ENCODE results near the gene DMD.

DMD gene

DNA sequence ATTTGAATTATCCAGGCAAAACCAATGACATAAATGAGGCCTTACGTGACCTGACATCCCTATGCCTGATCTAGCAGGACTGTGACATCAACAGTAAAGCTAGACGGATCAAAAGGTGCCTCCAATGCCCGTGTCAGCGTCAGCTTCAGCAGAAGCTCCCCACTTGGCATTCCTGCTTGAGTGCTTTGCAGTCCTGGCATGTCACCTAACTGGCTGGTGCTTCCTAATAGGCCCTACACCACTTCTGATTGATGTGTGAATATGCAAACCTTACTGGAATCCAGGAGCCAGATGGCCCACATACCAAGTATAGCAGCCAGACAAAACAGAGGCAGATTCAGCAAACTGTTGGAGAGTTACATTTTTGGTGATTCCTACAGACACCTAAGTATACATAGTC, 224.2 kb downstream of the DMD start:
- no peak overlapping the region for H3K23ac ChIP-seq (ENCODE audit: low read length)
- H3K18ac ChIP-seq (ENCODE audit: low read length), result no peak overlapping the region
- no peak overlapping the region for H2BK12ac ChIP-seq (ENCODE audit: low read length)
- H3K4me1 ChIP-seq (ENCODE audit: control insufficient read depth in 1 of 2, insufficient read depth in 2 of 2, low read length in 2 of 2), result peaks cover 0 to 3% of the 10 kb centered on the region in 2 experiments
- no peaks in the 10 kb centered on the region for H3K27me3 ChIP-seq (ENCODE audit: insufficient read depth, low read length)
- H3K4me3 ChIP-seq (ENCODE audit: low read depth, low read length), result no peak overlapping the region
- no peaks in the 10 kb centered on the region for H3K9me3 ChIP-seq (ENCODE audit: insufficient read depth, low read depth, low read length)
- H3K36me3 ChIP-seq (ENCODE audit: control insufficient read depth in 1 of 2, insufficient read depth in 2 of 2, low read length in 2 of 2), result no peaks in the 10 kb centered on the region
- H2AK5ac ChIP-seq (ENCODE audit: low read length), result no peak overlapping the region
- no peak overlapping the region for H3K4ac ChIP-seq (ENCODE audit: low read depth, low read length)
- peak; percentile 40 to 71 for DNase-seq
- no peak overlapping the region for H2BK5ac ChIP-seq (ENCODE audit: low read depth, low read length, poor library complexity)
- no peak overlapping the region for H4K8ac ChIP-seq (ENCODE audit: low read depth, low read length)
- no peak overlapping the region for H3K4me2 ChIP-seq (ENCODE audit: low read length)
- H3K79me2 ChIP-seq (ENCODE audit: control insufficient read depth, insufficient read depth, low read length, poor library complexity), result no peaks in the 10 kb centered on the region
- H2BK120ac ChIP-seq (ENCODE audit: insufficient read depth, low read length, poor library complexity), result no peak overlapping the region
- no peak overlapping the region for H3K27ac ChIP-seq (ENCODE audit: low read depth, low read length)
- no peak overlapping the region for H4K12ac ChIP-seq (ENCODE audit: low read depth, low read length)
- no peak overlapping the region for H3K9ac ChIP-seq (ENCODE audit: low read length)
- no peak overlapping the region for H4K91ac ChIP-seq (ENCODE audit: low read depth, low read length)
- no peak overlapping the region for H3K14ac ChIP-seq (ENCODE audit: low read length)
- WGBS (ENCODE audit: extremely low coverage, insufficient coverage, insufficient read length), result no CpG with 5 or more reads among the region's 4 CpGs
- no peak overlapping the region for H2AFZ ChIP-seq (ENCODE audit: insufficient read depth, low read length, poor library complexity)
- no peaks in the 10 kb centered on the region for H3K79me1 ChIP-seq (ENCODE audit: low read length)

DNA sequence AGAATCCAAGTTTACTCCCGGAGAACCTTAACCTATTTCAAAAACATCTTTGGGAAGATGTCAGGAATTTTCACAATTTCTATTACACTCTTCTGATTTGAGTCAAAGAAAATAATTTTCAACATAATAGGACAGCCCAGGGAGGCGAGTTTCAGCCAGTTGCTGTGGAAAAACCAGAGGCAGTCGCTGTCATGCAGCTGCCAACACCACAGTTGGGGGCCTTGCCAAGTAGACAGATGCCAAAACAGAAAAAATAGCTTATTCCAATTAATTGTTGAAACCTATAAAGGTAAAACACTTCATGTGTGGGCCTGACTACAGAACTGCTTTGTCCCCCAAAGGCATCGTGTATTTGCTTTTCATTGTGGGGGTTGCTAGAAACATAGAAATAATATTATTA, 225.8 kb downstream of the DMD start:
- H3K23ac ChIP-seq (ENCODE audit: low read length), result no peak overlapping the region
- H3K36me3 ChIP-seq (ENCODE audit: control insufficient read depth in 1 of 2, insufficient read depth in 2 of 2, low read length in 2 of 2), result no peaks in the 10 kb centered on the region
- H3K4ac ChIP-seq (ENCODE audit: low read depth, low read length), result no peak overlapping the region
- H2AK5ac ChIP-seq (ENCODE audit: low read length), result no peak overlapping the region
- H3K27me3 ChIP-seq (ENCODE audit: insufficient read depth, low read length), result no peaks in the 10 kb centered on the region
- no peak overlapping the region for H4K91ac ChIP-seq (ENCODE audit: low read depth, low read length)
- no peaks in the 10 kb centered on the region for H3K79me1 ChIP-seq (ENCODE audit: low read length)
- no peak overlapping the region for H2BK120ac ChIP-seq (ENCODE audit: insufficient read depth, low read length, poor library complexity)
- peaks cover 0 to 3% of the 10 kb centered on the region in 2 experiments for H3K4me1 ChIP-seq (ENCODE audit: control insufficient read depth in 1 of 2, insufficient read depth in 2 of 2, low read length in 2 of 2)
- H2BK12ac ChIP-seq (ENCODE audit: low read length), result no peak overlapping the region
- no peak overlapping the region for H3K4me2 ChIP-seq (ENCODE audit: low read length)
- no peak overlapping the region for H3K14ac ChIP-seq (ENCODE audit: low read length)
- no peak for DNase-seq
- H2AFZ ChIP-seq (ENCODE audit: insufficient read depth, low read length, poor library complexity), result no peak overlapping the region
- H4K8ac ChIP-seq (ENCODE audit: low read depth, low read length), result no peak overlapping the region
- no peak overlapping the region for H3K4me3 ChIP-seq (ENCODE audit: low read depth, low read length)
- no peak overlapping the region for H2BK5ac ChIP-seq (ENCODE audit: low read depth, low read length, poor library complexity)
- H3K18ac ChIP-seq (ENCODE audit: low read length), result no peak overlapping the region
- WGBS (ENCODE audit: extremely low coverage, insufficient coverage, insufficient read length), result no CpG with 5 or more reads among the region's 4 CpGs
- H4K12ac ChIP-seq (ENCODE audit: low read depth, low read length), result no peak overlapping the region
- H3K79me2 ChIP-seq (ENCODE audit: control insufficient read depth, insufficient read depth, low read length, poor library complexity), result no peaks in the 10 kb centered on the region
- no peak overlapping the region for H3K27ac ChIP-seq (ENCODE audit: low read depth, low read length)
- no peak overlapping the region for H3K9ac ChIP-seq (ENCODE audit: low read length)
- no peaks in the 10 kb centered on the region for H3K9me3 ChIP-seq (ENCODE audit: insufficient read depth, low read depth, low read length)

DNA sequence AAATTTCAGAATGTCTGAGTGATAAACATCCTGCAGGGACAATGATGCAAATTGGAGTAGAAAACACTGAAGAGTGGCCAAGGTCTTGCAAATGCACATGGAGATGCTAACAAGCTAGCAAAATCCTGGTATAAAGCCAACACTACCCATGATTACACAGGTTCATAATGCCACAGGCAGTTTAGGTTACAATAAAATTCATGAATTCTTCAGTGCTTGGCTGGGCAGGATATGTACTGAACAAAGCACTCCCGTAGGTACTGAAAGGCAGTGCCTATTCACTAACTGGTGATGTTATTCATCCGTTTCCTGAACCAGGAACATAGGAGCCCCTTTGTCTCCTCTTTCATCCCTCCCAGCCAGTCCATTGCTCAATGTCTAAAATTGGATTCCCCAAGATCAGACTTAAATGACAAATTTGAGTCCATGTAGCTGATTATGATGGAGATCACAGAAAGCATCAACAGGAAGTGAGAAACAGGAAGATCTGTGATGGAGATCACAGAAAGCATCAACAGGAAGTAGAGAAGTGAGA, 244.5 kb downstream of the DMD start:
- Histone ChIP-seq H2AFZ (ENCODE audit: insufficient read depth, low read length, poor library complexity) (no peak overlapping the region), H3K4me3 (ENCODE audit: low read depth, low read length) (no peak overlapping the region), H3K18ac (ENCODE audit: low read length) (no peak overlapping the region), H3K9ac (ENCODE audit: low read length) (no peak overlapping the region), H4K12ac (ENCODE audit: low read depth, low read length) (no peak overlapping the region), H3K79me2 (ENCODE audit: control insufficient read depth, insufficient read depth, low read length, poor library complexity) (no peaks in the 10 kb centered on the region), H3K4me2 (ENCODE audit: low read length) (no peak overlapping the region), H2BK12ac (ENCODE audit: low read length) (no peak overlapping the region), H3K79me1 (ENCODE audit: low read length) (no peaks in the 10 kb centered on the region), H3K36me3 (ENCODE audit: control insufficient read depth in 1 of 2, insufficient read depth in 2 of 2, low read length in 2 of 2) (no peaks in the 10 kb centered on the region), H2AK5ac (ENCODE audit: low read length) (no peak overlapping the region), H2BK120ac (ENCODE audit: insufficient read depth, low read length, poor library complexity) (no peak overlapping the region), H4K91ac (ENCODE audit: low read depth, low read length) (no peak overlapping the region), H3K4ac (ENCODE audit: low read depth, low read length) (no peak overlapping the region), H3K9me3 (ENCODE audit: insufficient read depth, low read depth, low read length) (no peaks in the 10 kb centered on the region), H3K27ac (ENCODE audit: low read depth, low read length) (no peak overlapping the region), H3K4me1 (ENCODE audit: control insufficient read depth in 1 of 2, insufficient read depth in 2 of 2, low read length in 2 of 2) (no peaks in the 10 kb centered on the region), H3K23ac (ENCODE audit: low read length) (no peak overlapping the region), H4K8ac (ENCODE audit: low read depth, low read length) (no peak overlapping the region), H2BK5ac (ENCODE audit: low read depth, low read length, poor library complexity) (no peak overlapping the region), H3K27me3 (ENCODE audit: insufficient read depth, low read length) (no peaks in the 10 kb centered on the region), H3K14ac (ENCODE audit: low read length) (no peak overlapping the region)
- no CpG with 5 or more reads among the region's 2 CpGs for WGBS (ENCODE audit: extremely low coverage, insufficient coverage, insufficient read length)
- DNase-seq, result no peak

DNA sequence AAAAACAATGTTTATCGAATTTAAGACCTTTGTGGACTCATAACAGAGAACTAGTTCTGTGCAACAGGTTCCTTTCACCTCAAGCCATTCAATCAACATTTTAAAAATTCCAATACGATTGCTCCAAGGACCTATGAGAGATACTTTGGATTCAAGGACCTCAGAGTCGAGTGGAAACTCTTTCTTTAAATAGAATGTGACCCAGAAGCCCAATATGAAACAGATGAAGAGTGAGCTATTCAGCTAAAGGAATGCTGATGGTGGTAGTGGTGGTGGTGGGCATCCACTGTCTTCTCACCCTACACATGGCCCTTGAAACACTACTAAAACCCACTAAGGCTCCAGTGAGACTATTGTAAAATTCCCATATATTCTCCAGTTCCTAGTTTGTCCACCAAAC, 257.2 kb downstream of the DMD start:
- Histone ChIP-seq H2BK120ac (ENCODE audit: insufficient read depth, low read length, poor library complexity) (no peak overlapping the region), H3K36me3 (ENCODE audit: control insufficient read depth in 1 of 2, insufficient read depth in 2 of 2, low read length in 2 of 2) (no peaks in the 10 kb centered on the region), H3K9ac (ENCODE audit: low read length) (no peak overlapping the region), H3K23ac (ENCODE audit: low read length) (no peak overlapping the region), H3K4me2 (ENCODE audit: low read length) (no peak overlapping the region), H3K4me1 (ENCODE audit: control insufficient read depth in 1 of 2, insufficient read depth in 2 of 2, low read length in 2 of 2) (no peaks in the 10 kb centered on the region), H2AFZ (ENCODE audit: insufficient read depth, low read length, poor library complexity) (no peak overlapping the region), H3K4me3 (ENCODE audit: low read depth, low read length) (no peak overlapping the region), H3K27ac (ENCODE audit: low read depth, low read length) (no peak overlapping the region), H2AK5ac (ENCODE audit: low read length) (no peak overlapping the region), H4K12ac (ENCODE audit: low read depth, low read length) (no peak overlapping the region), H3K79me2 (ENCODE audit: control insufficient read depth, insufficient read depth, low read length, poor library complexity) (no peaks in the 10 kb centered on the region), H2BK5ac (ENCODE audit: low read depth, low read length, poor library complexity) (no peak overlapping the region), H4K8ac (ENCODE audit: low read depth, low read length) (no peak overlapping the region), H2BK12ac (ENCODE audit: low read length) (no peak overlapping the region), H3K9me3 (ENCODE audit: insufficient read depth, low read depth, low read length) (no peaks in the 10 kb centered on the region), H3K18ac (ENCODE audit: low read length) (no peak overlapping the region), H3K79me1 (ENCODE audit: low read length) (no peaks in the 10 kb centered on the region), H3K27me3 (ENCODE audit: insufficient read depth, low read length) (no peaks in the 10 kb centered on the region), H4K91ac (ENCODE audit: low read depth, low read length) (no peak overlapping the region), H3K14ac (ENCODE audit: low read length) (no peak overlapping the region), H3K4ac (ENCODE audit: low read depth, low read length) (no peak overlapping the region)
- no peak for DNase-seq
- no CpG with 5 or more reads among the region's 3 CpGs for WGBS (ENCODE audit: extremely low coverage, insufficient coverage, insufficient read length)

Data from trophoblast cell (in vitro differentiated cells and primary cell).